ENCODE data around the gene CACNA1B. TPM values are rescaled to one million over a fixed set of nuclear protein-coding genes. Genes with fewer than 3 reads are reported as not detected.
A peak's percentile ranks its signal among the peaks of the same experiment; 100 is the strongest.
"Not testable (repeated sequence)": the region's sequence is repeated elsewhere in the genome, so short reads cannot be mapped to it uniquely, and the experiment has no call there.

CACNA1B gene
- total RNA-seq, 1 experiment from 2014 or later = not detected

GRCh38 chr9:138142528-138143244 is 265.1 kb downstream of the CACNA1B start:
- H3K27me3 ChIP-seq, H3K9me3 ChIP-seq, DNase-seq, H3K4me3 ChIP-seq, H3K36me3 ChIP-seq: not testable (repeated sequence)

GRCh38 chr9:138143491-138143890 is 265.9 kb downstream of the CACNA1B start:
- not testable (repeated sequence) for DNase-seq, H3K9me3 ChIP-seq, H3K27me3 ChIP-seq, H3K4me3 ChIP-seq, H3K36me3 ChIP-seq

GRCh38 chr9:138147556-138147955 is 270.0 kb downstream of the CACNA1B start:
- H3K36me3 ChIP-seq, H3K27me3 ChIP-seq, H3K9me3 ChIP-seq, H3K4me3 ChIP-seq: not testable (repeated sequence)
- peak; percentile 55 for DNase-seq

GRCh38 chr9:138149672-138150656 is 272.4 kb downstream of the CACNA1B start:
- H3K27me3 ChIP-seq, H3K9me3 ChIP-seq, DNase-seq, H3K36me3 ChIP-seq, H3K4me3 ChIP-seq: not testable (repeated sequence)

- not testable (repeated sequence) for H3K9me3 ChIP-seq, H3K36me3 ChIP-seq, H3K27me3 ChIP-seq, DNase-seq, H3K4me3 ChIP-seq
Observed at GRCh38 chr9:138155788-138156187, 278.2 kb downstream of the CACNA1B start.

- H3K27me3 ChIP-seq, DNase-seq, H3K36me3 ChIP-seq, H3K9me3 ChIP-seq, H3K4me3 ChIP-seq: not testable (repeated sequence)
Observed at GRCh38 chr9:138166793-138167192, 289.2 kb downstream of the CACNA1B start.
